ENCODE measurements around the gene DVL2. TPM values are rescaled to one million over a fixed set of nuclear protein-coding genes. Genes with fewer than 3 reads are reported as not detected.

Gene DVL2
- total RNA-seq, 3 donors from 2014 or later: 62.9 to 65.3 (median 63.2) TPM

DNA sequence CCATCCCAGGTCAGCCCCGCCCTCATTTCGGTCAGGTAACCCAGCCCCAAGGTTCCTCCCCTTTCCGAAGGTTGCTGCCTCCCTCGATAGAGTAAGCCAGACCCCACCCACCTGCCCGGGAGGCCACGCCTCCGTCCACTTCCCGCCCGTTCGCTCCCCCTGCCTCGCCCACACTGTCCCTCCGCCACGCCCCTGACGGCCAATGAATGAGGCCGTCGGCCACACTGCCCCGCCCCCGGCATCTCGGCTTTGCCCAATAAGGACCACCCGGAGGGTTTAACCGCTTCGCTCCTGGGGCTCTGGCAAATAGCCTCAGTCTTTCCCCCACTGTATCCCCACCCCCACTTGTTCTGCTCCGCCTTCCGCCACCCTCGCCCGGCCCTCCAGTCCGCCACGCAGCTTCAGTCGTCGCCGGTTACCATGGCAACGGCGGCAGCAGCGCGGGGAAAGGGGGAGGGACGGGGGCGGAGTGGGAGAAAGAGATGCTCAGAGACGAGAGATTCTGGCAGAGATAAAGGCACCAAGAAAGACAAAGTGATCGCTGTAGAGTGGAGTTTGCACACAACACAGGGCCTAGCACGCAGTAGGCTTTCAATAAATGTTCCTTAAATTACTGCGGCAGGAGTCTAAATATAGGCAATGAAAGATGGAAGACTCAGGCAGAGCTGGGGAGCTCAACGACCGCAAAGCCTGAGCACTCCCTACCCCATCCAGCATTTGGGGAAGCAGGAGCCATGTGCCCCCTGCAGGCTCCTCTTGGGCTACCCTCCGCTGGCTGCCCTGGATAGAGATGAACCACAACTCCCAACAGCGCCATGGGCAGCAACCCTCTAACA, 19.8 kb downstream of the DVL2 start:
- Mint-ChIP-seq H3K4me3 (peak overlapping the region; percentile 84), H3K36me3 (ENCODE audit: insufficient read depth) (no peaks in the 10 kb centered on the region), H3K9me3 (no peaks in the 10 kb centered on the region), H3K27me3 (ENCODE audit: low read depth) (peaks cover 6% of the 10 kb centered on the region), H3K4me1 (ENCODE audit: low read depth) (peaks cover 61% of the 10 kb centered on the region)
- ATAC-seq (peak; percentile 81 to 82), DNase-seq (peak; percentile 99)

DNA sequence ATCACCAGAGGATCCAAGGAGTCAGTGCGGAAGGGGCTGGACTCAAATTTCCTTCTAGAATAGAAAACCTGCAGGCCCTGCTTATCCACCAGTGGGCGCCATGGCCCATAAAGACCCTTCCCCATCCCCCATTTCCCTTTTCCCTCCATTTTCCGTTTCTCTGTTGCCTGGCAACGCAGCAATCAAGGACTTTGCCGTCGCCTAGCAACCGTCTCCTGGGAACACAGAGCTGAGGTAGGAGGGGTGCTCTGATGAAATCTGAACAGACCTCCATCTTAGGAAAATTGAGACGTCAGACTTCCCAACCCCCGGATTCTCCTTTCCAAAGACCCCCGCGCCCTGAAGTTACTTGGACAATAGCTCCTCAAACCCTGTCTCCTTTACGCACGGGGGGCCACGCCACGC, 20.4 kb downstream of the DVL2 start:
- DNase-seq (no peak), ATAC-seq (no peak)
- peak overlapping the region; percentile 84 for H3K4me3 Mint-ChIP-seq
- peaks cover 55% of the 10 kb centered on the region for H3K4me1 Mint-ChIP-seq (ENCODE audit: low read depth)
- no peaks in the 10 kb centered on the region for H3K36me3 Mint-ChIP-seq (ENCODE audit: insufficient read depth)
- H3K27me3 Mint-ChIP-seq (ENCODE audit: low read depth): peaks cover 6% of the 10 kb centered on the region
- H3K9me3 Mint-ChIP-seq: no peaks in the 10 kb centered on the region

DNA sequence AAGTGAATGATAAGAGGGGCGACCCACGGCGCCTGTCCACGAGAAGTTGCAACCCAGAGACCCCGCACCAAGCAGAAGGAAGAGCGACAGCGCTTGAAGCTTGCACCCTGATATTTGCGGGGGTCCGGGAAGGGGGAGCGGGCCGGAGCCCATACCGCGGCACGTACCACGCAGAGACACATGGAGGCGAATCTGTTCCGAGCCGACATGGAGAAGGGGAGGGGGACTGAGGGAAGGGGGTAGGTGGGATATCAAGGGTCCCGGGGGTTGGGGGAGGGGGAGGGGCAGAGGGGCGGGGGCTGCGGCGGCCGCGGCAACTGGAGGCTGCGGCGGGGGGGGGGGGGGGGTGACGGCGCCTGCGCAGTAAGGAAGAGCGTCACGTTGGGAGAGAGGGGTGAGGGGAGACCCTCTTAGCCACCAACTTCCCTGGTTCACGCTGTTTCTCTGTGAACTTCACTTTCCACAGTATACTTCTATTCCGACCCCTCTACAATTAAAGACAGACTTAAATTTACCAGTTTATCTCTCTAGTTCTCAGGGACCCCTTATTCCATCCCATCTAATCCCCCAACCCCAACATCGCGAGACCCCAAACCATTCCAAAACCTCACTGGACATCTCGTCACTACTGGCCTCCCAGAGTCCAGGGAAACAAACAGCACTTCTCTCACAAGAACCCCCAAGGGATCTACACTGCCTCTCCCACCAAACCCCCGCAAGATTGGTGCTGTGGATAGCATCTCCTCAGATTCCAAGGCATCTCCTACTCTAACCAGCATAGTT, 22.6 kb downstream of the DVL2 start:
- DNase-seq (no peak), ATAC-seq (no peak)
- no peak overlapping the region for H3K4me3 Mint-ChIP-seq
- no peaks in the 10 kb centered on the region for H3K36me3 Mint-ChIP-seq (ENCODE audit: insufficient read depth)
- H3K27me3 Mint-ChIP-seq (ENCODE audit: low read depth): peaks cover 6% of the 10 kb centered on the region
- H3K9me3 Mint-ChIP-seq: no peaks in the 10 kb centered on the region
- H3K4me1 Mint-ChIP-seq (ENCODE audit: low read depth): peaks cover 39% of the 10 kb centered on the region

DNA sequence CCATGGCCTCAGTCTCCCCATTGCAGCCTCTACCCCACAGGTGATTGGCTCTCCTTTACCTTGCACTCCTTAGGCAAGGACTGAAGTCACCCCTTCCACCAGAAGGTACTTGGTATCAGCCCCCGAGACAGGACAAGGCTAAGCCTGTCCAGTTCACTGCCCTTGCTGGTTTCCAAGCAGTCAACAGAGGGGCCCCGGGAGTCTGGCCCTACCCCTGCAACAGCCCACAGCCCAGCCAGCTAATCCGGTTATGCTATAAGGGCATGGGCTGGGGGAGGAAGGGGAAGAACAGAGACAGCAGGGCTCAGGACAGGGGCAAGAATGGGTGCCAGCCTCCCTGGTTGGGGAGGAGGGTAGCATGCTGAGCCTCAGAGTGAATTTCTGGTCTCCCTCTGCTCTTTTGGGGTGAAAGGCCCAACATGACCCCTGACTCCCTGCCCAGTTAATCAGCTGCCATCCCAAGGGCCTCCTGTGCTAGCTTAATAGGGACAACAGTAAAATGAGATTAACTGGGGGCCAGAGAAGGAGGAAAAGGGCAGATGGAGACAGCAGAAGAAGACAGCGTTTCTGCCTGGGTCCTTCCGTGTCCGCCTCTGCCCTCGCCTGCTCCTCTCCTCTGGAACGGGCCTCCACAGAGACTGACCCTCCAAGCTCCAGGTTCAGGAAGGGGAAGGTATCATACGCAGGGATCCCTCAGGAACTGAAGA, 25.4 kb downstream of the DVL2 start:
- ATAC-seq: no peak
- no peaks in the 10 kb centered on the region for H3K36me3 Mint-ChIP-seq (ENCODE audit: insufficient read depth)

DNA sequence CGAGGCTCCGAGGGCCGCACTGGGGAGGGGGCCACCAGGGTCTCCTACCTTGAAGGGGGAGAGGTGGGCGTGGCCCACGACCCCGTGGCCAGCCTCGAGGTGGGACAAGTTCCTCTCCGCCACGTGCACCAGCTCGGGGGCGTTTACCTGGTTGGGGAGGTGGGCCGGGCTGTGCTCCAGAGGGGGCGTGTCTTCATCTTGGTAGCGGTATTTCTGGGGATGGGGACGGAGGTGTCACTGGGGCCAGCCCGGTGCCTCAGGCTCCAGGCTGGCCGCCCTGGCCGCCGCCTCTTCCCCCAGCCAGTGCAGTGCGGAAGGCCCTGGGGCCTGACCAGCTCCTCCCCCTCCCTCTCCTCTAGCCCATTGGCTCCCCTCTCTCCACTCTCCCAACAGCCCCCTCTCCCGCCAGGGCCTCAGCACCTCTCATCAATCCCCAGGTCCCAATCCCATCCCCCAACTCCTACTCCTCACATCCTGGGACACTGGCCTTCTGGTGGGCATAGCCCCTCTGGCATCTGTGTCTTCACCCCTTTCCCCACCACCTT, 26.2 kb downstream of the DVL2 start:
- ATAC-seq: no peak
- Mint-ChIP-seq H3K27me3 (ENCODE audit: low read depth) (peaks cover 6% of the 10 kb centered on the region), H3K9me3 (no peaks in the 10 kb centered on the region), H3K4me1 (ENCODE audit: low read depth) (peaks cover 36% of the 10 kb centered on the region), H3K4me3 (no peak overlapping the region), H3K36me3 (ENCODE audit: insufficient read depth) (no peaks in the 10 kb centered on the region)
- DNase-seq: no peak

More for the DNA sequence above, 25.4 kb downstream of the DVL2 start:
- H3K4me3 Mint-ChIP-seq: no peak overlapping the region
- no peak for DNase-seq
- peaks cover 6% of the 10 kb centered on the region for H3K27me3 Mint-ChIP-seq (ENCODE audit: low read depth)
- H3K4me1 Mint-ChIP-seq (ENCODE audit: low read depth): peaks cover 39% of the 10 kb centered on the region
- H3K9me3 Mint-ChIP-seq: no peaks in the 10 kb centered on the region

DNA sequence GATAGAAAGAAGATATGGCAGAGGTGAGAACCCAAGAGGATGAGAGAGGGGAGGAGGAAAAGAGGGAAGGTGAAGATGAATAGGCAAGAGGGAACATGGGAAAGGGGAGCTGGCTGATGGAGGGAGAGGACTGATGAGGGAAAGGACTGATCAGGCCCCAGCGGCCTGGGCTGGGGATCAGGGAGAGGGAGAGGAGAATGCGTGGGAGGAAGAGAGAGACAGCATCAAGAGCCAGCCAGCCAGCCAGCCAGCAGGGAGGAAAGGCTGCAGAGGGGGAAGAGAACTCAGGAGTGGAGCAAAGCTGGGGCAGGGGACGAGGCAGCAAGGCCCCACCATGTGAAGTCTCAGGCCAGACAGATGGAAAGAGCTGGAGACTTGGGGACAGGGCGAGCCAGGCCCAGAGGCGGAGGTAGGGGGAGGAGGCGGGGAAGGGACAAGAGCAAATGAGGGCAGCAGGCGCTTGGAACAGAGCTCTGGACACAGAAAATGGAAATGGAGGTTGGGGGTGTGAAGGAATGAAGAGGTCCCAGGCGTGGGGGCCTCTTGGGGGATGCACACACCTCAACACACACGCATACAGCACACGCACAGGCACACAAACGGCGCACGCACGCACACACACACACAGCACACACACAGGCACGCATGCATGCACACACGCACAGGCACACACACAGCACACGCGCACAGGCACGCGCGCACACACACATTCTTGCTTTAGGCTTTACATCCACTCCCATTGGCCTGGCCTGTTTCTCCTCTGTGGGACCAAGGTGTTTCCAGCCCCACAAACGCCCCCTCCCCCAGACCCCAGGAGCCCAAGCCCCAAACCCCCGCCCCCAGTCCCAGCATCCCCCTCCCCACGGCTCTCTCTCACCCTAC, 27.0 kb downstream of the DVL2 start:
- peaks cover 36% of the 10 kb centered on the region for H3K4me1 Mint-ChIP-seq (ENCODE audit: low read depth)
- no peaks in the 10 kb centered on the region for H3K9me3 Mint-ChIP-seq
- H3K27me3 Mint-ChIP-seq (ENCODE audit: low read depth): peaks cover 6% of the 10 kb centered on the region
- ATAC-seq: no peak
- DNase-seq: no peak
- H3K36me3 Mint-ChIP-seq (ENCODE audit: insufficient read depth): no peaks in the 10 kb centered on the region
- no peak overlapping the region for H3K4me3 Mint-ChIP-seq

DNA sequence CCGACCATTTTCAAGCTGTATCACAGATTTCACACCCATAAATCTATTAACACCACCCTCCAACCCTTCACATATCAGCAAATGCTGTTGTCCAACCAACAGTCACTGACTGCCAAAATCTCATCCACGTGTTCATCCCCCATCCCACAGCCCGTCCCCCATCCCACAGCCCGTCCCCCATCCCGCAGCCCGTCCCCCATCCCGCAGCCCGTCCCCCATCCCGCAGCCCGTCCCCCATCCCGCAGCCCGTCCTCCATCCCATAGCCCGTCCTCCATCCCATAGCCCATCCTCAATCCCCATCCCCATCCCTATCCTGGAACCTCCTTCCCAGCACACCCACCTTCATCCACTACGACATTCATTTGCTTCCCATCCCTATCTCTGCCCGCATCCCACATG, 28.8 kb downstream of the DVL2 start:
- Mint-ChIP-seq H3K27me3 (ENCODE audit: low read depth) (no peaks in the 10 kb centered on the region), H3K36me3 (ENCODE audit: insufficient read depth) (no peaks in the 10 kb centered on the region), H3K9me3 (no peaks in the 10 kb centered on the region), H3K4me1 (ENCODE audit: low read depth) (peaks cover 30% of the 10 kb centered on the region), H3K4me3 (peak overlapping the region; percentile 71)
- DNase-seq: no peak
- no peak for ATAC-seq

DNA sequence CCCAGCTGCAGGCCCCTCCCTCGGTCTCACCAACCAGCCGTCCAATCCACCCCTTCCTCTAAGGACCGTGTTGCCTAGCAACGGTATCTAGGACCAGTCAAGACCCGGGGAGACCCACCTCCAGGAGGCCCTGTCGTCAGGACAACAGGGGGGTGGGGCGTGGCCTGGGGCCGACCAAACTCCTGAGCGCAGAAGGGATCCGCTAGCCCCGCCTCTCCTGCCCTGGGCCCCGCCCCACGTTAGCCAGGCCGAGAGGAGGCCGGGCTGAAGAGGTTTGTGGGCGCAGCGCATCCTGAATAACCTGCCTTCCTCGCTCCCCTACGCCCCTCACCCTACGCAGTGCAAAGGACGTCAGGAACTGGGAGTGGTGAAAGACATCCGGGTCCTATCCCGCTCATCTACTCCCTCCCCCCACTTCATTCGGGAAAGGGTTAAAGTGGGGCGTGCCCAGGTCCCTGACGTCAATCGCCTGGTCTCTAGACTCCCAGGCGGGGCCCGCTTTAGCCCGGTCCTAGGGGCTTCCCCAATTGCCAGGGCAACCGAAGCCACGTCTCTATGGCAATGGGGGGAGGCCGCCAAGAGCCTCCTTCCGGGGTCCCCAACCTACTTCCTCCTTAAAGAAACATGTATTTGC, 29.4 kb downstream of the DVL2 start:
- H3K4me3 Mint-ChIP-seq: peak overlapping the region; percentile 71
- DNase-seq (peak; percentile 91), ATAC-seq (peak; percentile 87 to 90)
- no peaks in the 10 kb centered on the region for H3K36me3 Mint-ChIP-seq (ENCODE audit: insufficient read depth)
- H3K4me1 Mint-ChIP-seq (ENCODE audit: low read depth): peaks cover 28% of the 10 kb centered on the region
- no peaks in the 10 kb centered on the region for H3K27me3 Mint-ChIP-seq (ENCODE audit: low read depth)
- no peaks in the 10 kb centered on the region for H3K9me3 Mint-ChIP-seq

DNA sequence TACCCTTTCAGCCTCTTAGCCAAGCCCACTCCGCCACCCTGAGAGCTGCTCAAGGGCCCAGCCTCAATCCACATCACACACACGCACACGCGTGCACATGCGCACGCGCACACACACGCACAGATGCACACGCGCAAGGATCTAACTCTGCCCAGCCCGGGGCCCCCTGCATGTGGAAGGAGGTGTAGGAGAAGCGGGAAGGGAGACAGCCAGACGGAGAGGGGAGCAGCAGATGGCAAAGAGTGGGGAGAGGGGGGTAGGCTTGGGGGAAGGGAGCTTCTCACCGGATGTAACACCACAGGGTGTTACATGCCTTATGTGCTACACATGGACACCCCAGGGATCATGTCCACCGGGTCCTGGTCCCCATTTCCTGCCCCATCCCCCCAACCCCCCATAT, 30.0 kb downstream of the DVL2 start:
- no peaks in the 10 kb centered on the region for H3K36me3 Mint-ChIP-seq (ENCODE audit: insufficient read depth)
- ATAC-seq (peak in 1 of 2 donors; percentile 1), DNase-seq (no peak)
- no peaks in the 10 kb centered on the region for H3K9me3 Mint-ChIP-seq
- no peaks in the 10 kb centered on the region for H3K27me3 Mint-ChIP-seq (ENCODE audit: low read depth)
- peak overlapping the region; percentile 71 for H3K4me3 Mint-ChIP-seq
- peaks cover 28% of the 10 kb centered on the region for H3K4me1 Mint-ChIP-seq (ENCODE audit: low read depth)

DNA sequence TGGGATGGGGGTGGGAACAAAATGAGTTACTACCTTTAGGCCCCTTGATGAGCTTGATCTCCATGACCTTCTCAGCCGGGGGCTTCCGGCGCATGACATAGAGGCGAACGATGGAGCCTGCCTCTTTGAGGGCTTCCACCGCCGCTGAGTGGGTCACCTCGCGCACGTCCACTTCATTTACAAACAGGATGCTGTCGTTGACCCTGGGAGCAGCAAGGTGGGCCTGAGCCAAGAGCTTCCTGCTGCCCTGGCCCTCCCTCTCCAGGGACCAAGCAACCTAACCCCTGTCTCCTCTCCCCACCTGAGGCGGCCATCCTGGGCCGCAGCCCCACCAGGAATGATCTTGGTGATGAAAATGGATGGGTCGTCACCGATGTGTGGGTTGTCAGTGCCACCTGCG, 30.9 kb downstream of the DVL2 start:
- Mint-ChIP-seq H3K9me3 (no peaks in the 10 kb centered on the region), H3K4me1 (ENCODE audit: low read depth) (peaks cover 28% of the 10 kb centered on the region), H3K36me3 (ENCODE audit: insufficient read depth) (no peaks in the 10 kb centered on the region), H3K4me3 (peak overlapping the region; percentile 35), H3K27me3 (ENCODE audit: low read depth) (no peaks in the 10 kb centered on the region)
- no peak for ATAC-seq
- DNase-seq: no peak

DNA sequence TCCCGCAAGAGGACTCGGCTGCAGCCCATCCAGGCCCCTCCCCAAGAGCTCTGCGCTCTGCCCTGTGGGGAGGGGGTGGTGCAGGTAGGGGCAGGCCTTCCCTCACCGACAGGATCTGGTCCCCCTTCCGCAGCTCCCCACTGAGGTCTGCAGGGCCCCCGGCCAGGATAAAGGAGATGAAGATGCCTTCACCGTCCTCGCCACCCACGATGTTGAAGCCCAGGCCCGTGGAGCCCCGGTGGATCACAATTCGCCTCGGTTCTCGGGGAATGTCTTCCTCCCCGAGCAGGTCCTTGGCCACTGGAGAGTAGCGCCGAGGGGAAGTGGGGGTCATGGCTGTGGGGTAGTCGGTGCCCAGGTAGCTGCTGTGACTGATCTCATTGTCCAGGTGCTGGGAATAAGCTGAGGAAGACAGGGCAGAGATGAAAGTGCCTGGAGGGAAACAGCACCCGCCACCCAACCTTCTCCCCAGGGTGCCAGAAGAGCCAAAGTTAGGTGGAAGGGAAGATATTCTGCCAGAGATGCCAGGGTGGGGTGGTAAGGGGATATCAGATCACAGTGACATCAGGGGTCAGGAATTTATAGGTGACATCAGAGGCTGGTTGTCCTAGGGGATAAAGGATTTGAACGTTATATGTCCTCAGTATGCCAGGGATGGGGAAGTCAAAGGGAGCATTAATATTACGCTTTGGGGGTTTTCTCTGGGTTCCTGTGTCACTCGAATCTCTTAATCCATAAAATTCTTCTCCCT, 37.5 kb downstream of the DVL2 start:
- Mint-ChIP-seq H3K4me3 (no peak overlapping the region), H3K4me1 (ENCODE audit: low read depth) (no peaks in the 10 kb centered on the region), H3K27me3 (ENCODE audit: low read depth) (no peaks in the 10 kb centered on the region), H3K9me3 (no peaks in the 10 kb centered on the region), H3K36me3 (ENCODE audit: insufficient read depth) (peaks cover 2% of the 10 kb centered on the region)
- no peak for DNase-seq
- no peak for ATAC-seq

DNA sequence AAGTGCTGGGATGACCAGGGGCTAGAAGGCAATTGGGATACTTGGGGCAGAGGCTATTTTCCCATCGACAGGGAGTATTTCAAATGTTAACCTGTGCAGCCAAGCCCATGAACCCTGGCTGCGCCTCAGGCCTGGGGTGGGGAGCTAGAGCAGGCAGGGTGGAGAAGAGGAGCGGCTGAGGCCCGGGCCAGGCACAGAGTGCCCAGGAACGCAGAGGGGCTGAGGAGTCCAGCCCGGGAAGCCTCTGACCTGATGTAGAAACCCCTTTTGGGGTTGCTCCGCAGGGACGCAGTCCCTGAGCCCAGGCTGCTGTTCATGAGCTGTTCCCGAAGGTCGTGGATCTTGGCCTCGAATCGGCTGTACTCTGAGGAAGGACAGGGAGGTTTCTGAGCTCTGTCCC, 38.3 kb downstream of the DVL2 start:
- Mint-ChIP-seq H3K9me3 (no peaks in the 10 kb centered on the region), H3K36me3 (ENCODE audit: insufficient read depth) (peaks cover 2% of the 10 kb centered on the region), H3K4me3 (no peak overlapping the region), H3K4me1 (ENCODE audit: low read depth) (no peaks in the 10 kb centered on the region), H3K27me3 (ENCODE audit: low read depth) (no peaks in the 10 kb centered on the region)
- DNase-seq (no peak), ATAC-seq (no peak)
